Measurements from ENCODE around the gene ERBB2. TPM values are rescaled to one million over a fixed set of nuclear protein-coding genes. Genes with fewer than 3 reads are reported as not detected.

ERBB2 gene
- total RNA-seq, 6 donors from 2014 or later, result 88.6 to 126 (median 112) TPM

DNA sequence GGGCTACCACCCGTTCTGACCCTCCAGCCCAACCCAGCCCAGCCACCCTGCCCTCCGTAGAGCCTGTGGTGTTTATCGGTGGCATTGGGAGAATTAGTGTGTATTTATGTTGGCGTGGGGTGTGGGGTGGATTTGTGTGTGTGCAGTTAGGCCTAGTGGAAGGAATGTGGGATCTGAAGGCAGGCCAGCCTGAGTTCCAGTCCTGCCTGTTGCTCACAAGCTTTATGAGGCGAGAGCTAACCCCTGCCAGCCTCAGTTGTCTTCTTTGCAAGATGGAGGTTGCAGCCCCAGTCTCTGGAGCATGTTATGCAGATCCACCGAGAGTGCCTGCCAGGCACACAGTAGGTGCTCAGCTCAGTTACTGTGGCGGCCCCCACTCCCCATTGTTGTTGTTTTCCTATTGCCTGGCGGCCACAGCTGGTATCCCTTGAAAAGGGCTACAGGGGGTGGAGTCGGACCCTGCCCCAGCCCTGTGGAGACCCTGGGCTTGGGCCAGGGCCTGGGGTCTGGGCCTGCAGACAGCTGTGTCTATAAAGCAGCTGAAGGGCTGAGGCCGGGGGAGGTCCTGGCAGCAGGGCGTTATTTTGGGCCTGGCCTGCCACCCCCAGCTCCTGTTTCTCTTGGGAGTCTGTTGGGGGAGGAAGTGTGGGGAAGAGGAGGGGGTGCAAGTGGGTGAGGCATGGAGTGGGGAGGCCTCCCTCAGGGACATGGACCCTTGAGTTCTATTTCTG is 5.1 kb downstream of the ERBB2 start:
- peaks cover 21 to 76% (median 55%) of the 10 kb centered on the region in 4 donors for H3K4me1 ChIP-seq
- ATAC-seq (ENCODE audit: low FRiP score in 2 of 2), result no peak

GRCh38 chr17:39705786-39706348 is 6.0 kb downstream of the ERBB2 start:
- Histone ChIP-seq H3K27me3 (no peaks in the 10 kb centered on the region), H3K4me1 (peaks cover 21 to 67% (median 55%) of the 10 kb centered on the region in 4 donors), H3K9me3 (no peaks in the 10 kb centered on the region), H3K4me3 (no peak overlapping the region), H3K27ac (peak overlapping the region; percentile 62 to 83 (median 80)), H3K36me3 (peaks cover 10 to 40% (median 32%) of the 10 kb centered on the region in 4 donors)
- TF ChIP-seq POLR2AphosphoS5 (IDR thresholded peaks at IDR 0.05) (peak; percentile 30 to 37), POLR2A (IDR thresholded peaks at IDR 0.05) (no peak), EP300 (IDR thresholded peaks at IDR 0.05) (peak in 1 of 4 donors; percentile 66), CTCF (IDR thresholded peaks at IDR 0.05) (peak in 3 of 6 experiments; percentile 23 to 50 (median 25))
- ATAC-seq (ENCODE audit: low FRiP score in 2 of 2), result peak; percentile 42 to 91
- DNase-seq, result peak; percentile 72 to 92
- 54 to 59% methylated on average over 4 to 12 of the region's 12 CpGs for WGBS, 2 donors

More for the DNA sequence above, 5.1 kb downstream of the ERBB2 start:
- Histone ChIP-seq H3K27ac (peak overlapping the region; percentile 62 to 83 (median 80)), H3K4me3 (no peak overlapping the region), H3K9me3 (no peaks in the 10 kb centered on the region), H3K36me3 (peaks cover 10 to 32% (median 25%) of the 10 kb centered on the region in 4 donors), H3K27me3 (no peaks in the 10 kb centered on the region)
- WGBS, 2 donors, result 69 to 73% methylated on average over 8 to 11 of the region's 11 CpGs
- TF ChIP-seq CTCF (IDR thresholded peaks at IDR 0.05) (peak in 3 of 6 experiments; percentile 6 to 55 (median 17)), EP300 (IDR thresholded peaks at IDR 0.05) (no peak)
- no peak for DNase-seq

DNA sequence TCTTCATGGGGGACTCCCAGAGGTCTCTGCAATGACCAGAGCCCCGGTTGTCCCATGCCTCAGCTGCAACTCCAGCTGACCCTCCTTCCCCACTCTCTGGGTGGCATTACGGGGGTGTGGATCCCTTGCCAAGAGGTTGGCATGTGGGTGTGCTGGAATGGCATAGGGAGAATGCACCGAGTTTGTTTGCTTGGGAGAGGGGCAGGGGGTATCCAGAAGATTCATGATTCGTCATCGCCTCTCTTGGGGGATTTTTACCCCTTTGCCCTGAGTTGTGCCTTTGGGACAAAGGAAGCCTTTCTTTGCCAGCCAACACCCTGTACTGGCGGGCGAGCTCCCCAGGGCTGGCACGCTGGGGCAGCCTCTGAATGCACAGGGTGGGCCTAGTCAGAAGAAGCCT is 6.5 kb downstream of the ERBB2 start:
- Histone ChIP-seq H3K4me3 (no peak overlapping the region), H3K36me3 (peaks cover 10 to 43% (median 35%) of the 10 kb centered on the region in 4 donors), H3K9me3 (no peaks in the 10 kb centered on the region), H3K4me1 (peaks cover 21 to 62% (median 50%) of the 10 kb centered on the region in 4 donors), H3K27me3 (no peaks in the 10 kb centered on the region), H3K27ac (peak overlapping the region; percentile 62 to 83 (median 80))
- no peak for TF ChIP-seq POLR2A (IDR thresholded peaks at IDR 0.05)
- 63 to 78% methylated on average over 6 to 8 of the region's 8 CpGs for WGBS, 2 donors
- DNase-seq (no peak), ATAC-seq (ENCODE audit: low FRiP score in 2 of 2) (no peak)

DNA sequence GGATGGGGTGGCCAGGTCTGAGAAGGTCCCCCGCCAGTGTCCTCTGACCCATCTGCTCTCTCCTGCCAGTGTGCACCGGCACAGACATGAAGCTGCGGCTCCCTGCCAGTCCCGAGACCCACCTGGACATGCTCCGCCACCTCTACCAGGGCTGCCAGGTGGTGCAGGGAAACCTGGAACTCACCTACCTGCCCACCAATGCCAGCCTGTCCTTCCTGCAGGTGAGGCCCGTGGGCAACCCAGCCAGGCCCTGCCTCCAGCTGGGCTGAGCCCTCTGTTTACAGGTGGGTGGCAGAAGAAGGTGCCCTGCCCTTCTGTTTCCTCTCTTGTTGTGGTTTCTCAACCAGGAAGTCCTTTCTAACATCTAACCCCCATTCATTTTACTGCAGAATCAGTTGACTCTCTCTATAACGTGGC is 7.1 kb downstream of the ERBB2 start:
- TF ChIP-seq POLR2A (IDR thresholded peaks at IDR 0.05) (no peak), CTCF (IDR thresholded peaks at IDR 0.05) (no peak), POLR2AphosphoS5 (IDR thresholded peaks at IDR 0.05) (no peak), EP300 (IDR thresholded peaks at IDR 0.05) (no peak)
- H3K4me1 ChIP-seq, result peaks cover 17 to 56% (median 47%) of the 10 kb centered on the region in 4 donors
- peak overlapping the region; percentile 62 to 83 (median 80) for H3K27ac ChIP-seq
- ATAC-seq (ENCODE audit: low FRiP score in 2 of 2) (no peak), DNase-seq (no peak)
- H3K9me3 ChIP-seq, result no peaks in the 10 kb centered on the region
- WGBS, 2 donors, result 60 to 78% methylated on average over 2 to 7 of the region's 7 CpGs
- H3K27me3 ChIP-seq, result no peaks in the 10 kb centered on the region
- H3K36me3 ChIP-seq, result peaks cover 13 to 48% (median 40%) of the 10 kb centered on the region in 4 donors
- H3K4me3 ChIP-seq, result no peak overlapping the region

DNA sequence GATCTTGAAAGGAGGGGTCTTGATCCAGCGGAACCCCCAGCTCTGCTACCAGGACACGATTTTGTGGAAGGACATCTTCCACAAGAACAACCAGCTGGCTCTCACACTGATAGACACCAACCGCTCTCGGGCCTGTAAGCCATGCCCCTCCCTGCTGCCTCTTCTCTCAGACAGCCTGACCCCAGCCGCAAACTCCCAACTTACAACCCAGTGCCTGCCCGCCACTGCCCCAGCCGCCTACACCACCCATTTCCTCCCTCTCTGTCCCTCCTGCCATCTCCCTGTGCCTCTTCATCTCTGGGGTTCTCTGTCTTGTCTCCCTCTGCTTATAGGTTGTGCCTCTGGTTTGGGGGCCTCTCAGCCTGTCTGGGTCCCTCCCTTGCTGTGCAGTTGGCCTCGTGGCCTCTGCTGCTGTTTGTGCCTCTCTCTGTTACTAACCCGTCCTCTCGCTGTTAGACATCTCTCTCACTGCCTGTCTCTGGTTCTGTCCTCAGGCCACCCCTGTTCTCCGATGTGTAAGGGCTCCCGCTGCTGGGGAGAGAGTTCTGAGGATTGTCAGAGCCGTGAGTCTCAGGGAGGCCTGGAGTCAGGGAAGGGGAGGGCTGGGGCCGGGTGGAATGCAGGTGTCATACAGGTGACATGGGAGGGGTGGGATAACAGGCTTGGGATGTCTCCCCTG is 9.6 kb downstream of the ERBB2 start:
- no peaks in the 10 kb centered on the region for H3K9me3 ChIP-seq
- H3K27me3 ChIP-seq, result no peaks in the 10 kb centered on the region
- no peak overlapping the region for H3K4me3 ChIP-seq
- no peak for DNase-seq
- H3K27ac ChIP-seq, result no peak overlapping the region
- 88% methylated on average over 13 to 14 of the region's 14 CpGs for WGBS, 2 donors
- H3K4me1 ChIP-seq, result peaks cover 7 to 31% (median 27%) of the 10 kb centered on the region in 4 donors
- TF ChIP-seq CTCF (IDR thresholded peaks at IDR 0.05), result no peak
- no peak for TF ChIP-seq EP300 (IDR thresholded peaks at IDR 0.05)
- no peak for TF ChIP-seq POLR2A (IDR thresholded peaks at IDR 0.05)
- no peak for TF ChIP-seq POLR2AphosphoS5 (IDR thresholded peaks at IDR 0.05)
- ATAC-seq (ENCODE audit: low FRiP score in 2 of 2), result no peak
- peaks cover 13 to 72% (median 48%) of the 10 kb centered on the region in 4 donors for H3K36me3 ChIP-seq

All from upper lobe of left lung (tissue), 6 donors.